ENCODE data around the gene GTF2A1L.

DNA sequence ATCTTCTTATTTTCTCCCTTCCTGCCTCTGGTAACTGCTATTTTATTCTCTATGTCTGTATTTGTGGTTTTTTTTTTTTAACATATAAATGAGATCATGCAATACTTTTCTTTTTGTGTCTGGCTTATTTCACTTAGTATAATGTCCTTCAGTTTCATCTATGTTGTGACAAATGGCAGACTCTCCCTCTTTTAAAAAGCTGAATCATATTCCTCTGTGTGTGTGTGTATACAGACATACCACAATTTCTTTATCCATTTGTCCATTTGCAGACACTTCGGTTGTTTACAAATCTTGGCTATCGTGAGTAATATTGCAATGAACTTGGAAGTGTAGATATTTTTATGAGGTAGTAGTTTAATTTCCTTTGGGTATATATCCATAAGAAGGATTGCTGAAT is 7.0 kb downstream of the GTF2A1L start:
- TF ChIP-seq BHLHE40 (IDR thresholded peaks at IDR 0.05; ENCODE audit: borderline replicate concordance) (no peak), L3MBTL2 (conservative IDR thresholded peaks at IDR 0.05) (no peak), NFRKB (IDR thresholded peaks at IDR 0.05) (no peak), FOXM1 (IDR thresholded peaks at IDR 0.05; ENCODE audit: borderline replicate concordance) (no peak), SP1 (IDR thresholded peaks at IDR 0.05) (no peak), TARDBP (IDR thresholded peaks at IDR 0.05) (no peak), CTBP1 (IDR thresholded peaks at IDR 0.05; ENCODE audit: borderline replicate concordance) (no peak), FOXA1 (IDR thresholded peaks at IDR 0.05) (no peak), PKNOX1 (IDR thresholded peaks at IDR 0.05) (no peak)

Data from HEK293T (cell line).